AG09319 (cell line): Measurements from ENCODE around the gene RBM4.

Source experiments
- DNase-seq: peaks from one replicate; pipeline ENCODE4 v3.0.0-alpha.2; 2010; ENCODE audit warnings: low read depth; ENCODE audit errors: extremely low read depth
- CTCF ChIP-seq: IDR thresholded peaks from 2 replicates; pipeline ENCODE4 v1.5.1; 2011; ENCODE audit warnings: low read depth, mild to moderate bottlenecking, inconsistent platforms, low read length, moderate library complexity

Gene RBM4

GRCh38 chr11:66659763-66660162 lies 21.3 kb downstream of the RBM4 start:
- DNase-seq = no peak
- TF ChIP-seq CTCF = no peak

- no peak for TF ChIP-seq CTCF
- DNase-seq = no peak
These were observed 25.3 kb downstream of the RBM4 start for GRCh38 chr11:66663741-66664296.

- no peak for DNase-seq
- no peak for TF ChIP-seq CTCF
These were observed 26.9 kb downstream of the RBM4 start for GRCh38 chr11:66665369-66665768.

- DNase-seq = no peak
- no peak for TF ChIP-seq CTCF
These were observed 32.3 kb downstream of the RBM4 start for GRCh38 chr11:66670816-66671215.

GRCh38 chr11:66674964-66675602 lies 36.6 kb downstream of the RBM4 start:
- no peak for TF ChIP-seq CTCF
- no peak for DNase-seq

- no peak for TF ChIP-seq CTCF
- no peak for DNase-seq
These were observed 37.9 kb downstream of the RBM4 start for GRCh38 chr11:66676282-66676919.

GRCh38 chr11:66676931-66677598 lies 38.6 kb downstream of the RBM4 start:
- no peak for TF ChIP-seq CTCF
- DNase-seq = no peak
